ENCODE results near the gene IL1RAPL2. TPM values are rescaled to one million over a fixed set of nuclear protein-coding genes. Genes with fewer than 3 reads are reported as not detected.

The IL1RAPL2 gene
- polyA plus RNA-seq, 1 of the 3 experiments (the other 2 are of a cell fraction), result 0.13 TPM

GRCh38 chrX:105752338-105752956 is 1186.4 kb downstream of the IL1RAPL2 start:
- DNase-seq, result no peak
- no peaks in the 10 kb centered on the region for H3K9me3 ChIP-seq
- H3K79me2 ChIP-seq (ENCODE audit: insufficient read depth), result no peaks in the 10 kb centered on the region
- TF ChIP-seq MXI1 (IDR thresholded peaks at IDR 0.05; ENCODE audit: low read depth, low read length), result no peak
- no peak for TF ChIP-seq CTCF (IDR thresholded peaks at IDR 0.05)
- no peak for TF ChIP-seq YY1 (IDR thresholded peaks at IDR 0.05; ENCODE audit: low read depth)
- no peak for TF ChIP-seq GABPA (IDR thresholded peaks at IDR 0.05; ENCODE audit: low read depth)
- no peak for TF ChIP-seq TEAD4 (IDR thresholded peaks at IDR 0.05; ENCODE audit: borderline replicate concordance, insufficient read depth)
- H3F3A ChIP-seq (replicated peaks; ENCODE audit: insufficient read depth), result no peaks in the 10 kb centered on the region
- no peaks in the 10 kb centered on the region for H4K20me1 ChIP-seq (ENCODE audit: insufficient read depth)
- POLR2A ChIA-PET, result no interaction called here
- no peak overlapping the region for H3K27ac ChIP-seq (ENCODE audit: low read depth in 2 of 2, low read length in 1 of 2)
- CTCF ChIA-PET, result no interaction called here
- no peaks in the 10 kb centered on the region for H3K9me2 ChIP-seq
- no peaks in the 10 kb centered on the region for H3K4me1 ChIP-seq (ENCODE audit: control insufficient read depth in 1 of 2, insufficient read depth in 2 of 2, low read depth in 1 of 2, low read length in 1 of 2)
- no peak overlapping the region for H3K4me3 ChIP-seq (ENCODE audit: low read depth in 2 of 2, low read length in 1 of 2)
- no peaks in the 10 kb centered on the region for H3K27me3 ChIP-seq (ENCODE audit: insufficient read depth)
- no peak overlapping the region for H3K9ac ChIP-seq
- no peak overlapping the region for H3K4me2 ChIP-seq
- no peak overlapping the region for H2AFZ ChIP-seq (ENCODE audit: low read depth)
- WGBS (ENCODE audit: low lambda C conversion rate), result 14% methylated on average over 6 of the region's 6 CpGs
- no peaks in the 10 kb centered on the region for H3K36me3 ChIP-seq (replicated peaks in 1 of 2; ENCODE audit: control insufficient read depth in 1 of 2, insufficient read depth in 2 of 2, low read length in 1 of 2)

- no peak overlapping the region for H3K27ac ChIP-seq (ENCODE audit: low read depth in 2 of 2, low read length in 1 of 2)
Measured at GRCh38 chrX:105753411-105753810, 1187.4 kb downstream of the IL1RAPL2 start.

More at GRCh38 chrX:105753411-105753810, 1187.4 kb downstream of the IL1RAPL2 start:
- Histone ChIP-seq H3K9me3 (no peaks in the 10 kb centered on the region), H2AFZ (ENCODE audit: low read depth) (no peak overlapping the region), H3K79me2 (ENCODE audit: insufficient read depth) (no peaks in the 10 kb centered on the region), H4K20me1 (ENCODE audit: insufficient read depth) (no peaks in the 10 kb centered on the region), H3K4me3 (ENCODE audit: low read depth in 2 of 2, low read length in 1 of 2) (no peak overlapping the region), H3K36me3 (replicated peaks in 1 of 2; ENCODE audit: control insufficient read depth in 1 of 2, insufficient read depth in 2 of 2, low read length in 1 of 2) (no peaks in the 10 kb centered on the region), H3K9me2 (no peaks in the 10 kb centered on the region), H3K9ac (no peak overlapping the region), H3K27me3 (ENCODE audit: insufficient read depth) (no peaks in the 10 kb centered on the region), H3K4me2 (no peak overlapping the region), H3F3A (replicated peaks; ENCODE audit: insufficient read depth) (no peaks in the 10 kb centered on the region), H3K4me1 (ENCODE audit: control insufficient read depth in 1 of 2, insufficient read depth in 2 of 2, low read depth in 1 of 2, low read length in 1 of 2) (no peaks in the 10 kb centered on the region)
- CTCF ChIA-PET, result no interaction called here
- DNase-seq, result no peak
- TF ChIP-seq FOXM1 (IDR thresholded peaks at IDR 0.05; ENCODE audit: low read depth) (no peak), SIN3A (IDR thresholded peaks at IDR 0.05; ENCODE audit: borderline replicate concordance, low read depth, low read length) (no peak), NRF1 (IDR thresholded peaks at IDR 0.05; ENCODE audit: low read depth, low read length) (no peak), RFX5 (IDR thresholded peaks at IDR 0.05; ENCODE audit: low read length) (no peak), EP300 (IDR thresholded peaks at IDR 0.05; ENCODE audit: borderline replicate concordance in 1 of 2, low read depth in 1 of 2, low read length in 1 of 2) (no peak), EZH2phosphoT487 (IDR thresholded peaks at IDR 0.05; ENCODE audit: borderline replicate concordance, low read depth) (no peak), RAD21 (IDR thresholded peaks at IDR 0.05; ENCODE audit: low read length) (no peak), MEF2A (IDR thresholded peaks at IDR 0.05; ENCODE audit: borderline replicate concordance, low read depth) (no peak), TCF12 (IDR thresholded peaks at IDR 0.05) (no peak), FOSL2 (IDR thresholded peaks at IDR 0.05; ENCODE audit: borderline replicate concordance, low read depth) (no peak), GATA2 (CRISPR knock-in tag; IDR thresholded peaks at IDR 0.05) (no peak), CHD2 (IDR thresholded peaks at IDR 0.05; ENCODE audit: low read length, partially characterized antibody) (no peak), MXI1 (IDR thresholded peaks at IDR 0.05; ENCODE audit: low read depth, low read length) (no peak), PBX3 (IDR thresholded peaks at IDR 0.05) (no peak), USF2 (IDR thresholded peaks at IDR 0.05; ENCODE audit: borderline replicate concordance, low read depth, low read length) (no peak), CTCF (IDR thresholded peaks at IDR 0.05) (no peak), RCOR1 (IDR thresholded peaks at IDR 0.05; ENCODE audit: low read length) (no peak), YY1 (IDR thresholded peaks at IDR 0.05; ENCODE audit: low read depth) (no peak), SMC3 (IDR thresholded peaks at IDR 0.05; ENCODE audit: low read depth, low read length) (no peak), NFIC (IDR thresholded peaks at IDR 0.05; ENCODE audit: borderline replicate concordance) (no peak)
- 35% methylated on average over 4 of the region's 4 CpGs for WGBS (ENCODE audit: low lambda C conversion rate)
- POLR2A ChIA-PET, result no interaction called here

All from SK-N-SH (cell line).